Limb (tissue), 2 donors: ENCODE results near the gene PRDM2.

ENCODE experiments used
- DNase-seq, 2 donors: peaks; one replicate each; pipeline ENCODE4 v3.0.0-alpha.2; 2016; ENCODE audit errors: extremely low spot score in 2 of 2

The PRDM2 gene

DNA sequence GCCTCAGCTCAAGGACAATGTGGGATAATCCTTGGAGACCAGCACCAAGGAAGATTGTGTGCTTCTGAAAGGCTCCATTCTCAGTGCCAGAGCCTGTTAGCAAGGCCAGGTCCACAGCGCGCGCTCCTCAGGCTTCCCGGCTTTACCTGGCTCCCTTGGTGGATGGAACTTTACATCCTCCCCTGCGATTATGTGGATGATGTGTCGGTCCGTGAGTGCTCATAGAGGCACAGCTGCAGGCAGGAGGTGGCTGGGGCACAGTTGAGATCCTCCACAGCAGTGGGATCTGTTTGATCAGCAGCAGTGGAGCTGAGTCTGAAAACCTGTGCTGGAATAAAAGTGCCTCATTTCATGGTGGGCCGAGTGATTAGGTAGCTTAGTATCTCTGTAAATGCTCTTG is 62.7 kb downstream of the PRDM2 start:
- no peak for DNase-seq

DNA sequence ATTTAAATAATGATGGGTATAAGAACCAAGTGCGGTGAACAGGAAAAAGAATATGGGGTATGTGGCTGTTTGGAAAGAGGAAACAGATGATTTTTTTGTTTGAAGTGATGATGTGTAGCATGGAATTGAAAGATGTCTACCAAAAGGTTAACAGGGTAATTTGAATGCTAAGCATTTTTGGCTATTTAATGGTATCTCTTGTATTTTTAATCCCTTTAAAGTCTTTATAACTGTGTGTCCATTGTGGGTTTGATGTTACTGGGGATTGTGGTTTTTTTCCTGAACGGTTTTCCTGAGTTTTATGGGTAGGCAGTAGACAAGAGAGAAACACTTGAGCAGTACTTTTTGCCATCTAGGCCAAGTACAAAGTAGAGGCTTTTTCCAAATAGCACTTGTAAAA is 63.2 kb downstream of the PRDM2 start:
- no peak for DNase-seq

DNA sequence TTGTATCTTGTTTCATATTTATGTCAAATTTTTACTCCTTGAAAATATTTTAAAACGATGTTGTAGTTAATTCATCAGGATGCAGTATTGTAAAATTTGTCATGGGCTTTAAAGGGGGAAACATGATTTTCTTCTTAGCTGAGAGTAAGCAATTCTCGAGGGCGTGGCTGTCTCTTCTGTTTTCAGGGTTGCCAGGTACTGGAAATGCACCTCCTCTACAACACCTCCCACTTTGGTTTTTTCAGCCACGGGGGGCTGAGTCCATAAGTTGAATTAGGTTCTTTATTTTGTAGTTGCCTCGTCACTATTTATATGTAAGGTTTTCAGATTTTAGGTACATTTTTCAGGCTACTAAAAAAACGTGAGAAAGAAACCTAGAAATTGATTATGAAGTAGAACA is 64.0 kb downstream of the PRDM2 start:
- no peak for DNase-seq

DNA sequence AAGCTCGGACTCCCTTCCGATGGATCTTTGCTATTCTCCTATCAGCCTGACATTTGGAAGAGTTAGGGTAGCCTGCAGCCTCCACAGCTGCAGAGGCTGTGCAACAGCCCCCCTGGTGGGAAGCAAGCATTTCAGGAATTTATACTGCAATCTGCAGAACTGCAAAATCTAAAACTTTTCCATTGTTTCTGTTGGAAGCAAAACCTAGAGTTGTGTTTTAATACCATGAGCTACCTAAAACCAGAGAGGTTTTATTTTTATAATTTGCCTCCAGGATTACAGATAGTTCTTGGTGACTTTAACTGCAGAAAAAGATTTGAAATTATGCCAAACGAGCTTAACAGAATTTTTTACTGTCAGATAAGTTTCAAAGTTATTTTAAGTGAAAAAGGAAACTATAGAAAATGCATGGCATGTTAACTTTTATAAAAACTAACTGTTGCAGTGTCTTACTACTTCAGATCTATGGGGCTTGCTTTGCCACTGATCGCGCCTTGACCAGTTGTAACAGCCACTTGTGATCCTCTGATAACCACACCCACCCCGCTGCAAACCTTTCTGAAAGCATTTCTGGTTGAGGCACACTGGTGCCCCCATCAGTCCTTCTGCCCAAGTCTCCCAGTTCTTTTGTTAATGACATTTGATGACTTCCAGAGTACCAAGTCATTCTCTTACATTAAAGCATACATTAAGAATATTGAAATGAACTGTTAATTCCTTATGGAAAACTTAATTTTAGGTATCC is 64.8 kb downstream of the PRDM2 start:
- DNase-seq, result peak in 1 of 2 donors; percentile 61

DNA sequence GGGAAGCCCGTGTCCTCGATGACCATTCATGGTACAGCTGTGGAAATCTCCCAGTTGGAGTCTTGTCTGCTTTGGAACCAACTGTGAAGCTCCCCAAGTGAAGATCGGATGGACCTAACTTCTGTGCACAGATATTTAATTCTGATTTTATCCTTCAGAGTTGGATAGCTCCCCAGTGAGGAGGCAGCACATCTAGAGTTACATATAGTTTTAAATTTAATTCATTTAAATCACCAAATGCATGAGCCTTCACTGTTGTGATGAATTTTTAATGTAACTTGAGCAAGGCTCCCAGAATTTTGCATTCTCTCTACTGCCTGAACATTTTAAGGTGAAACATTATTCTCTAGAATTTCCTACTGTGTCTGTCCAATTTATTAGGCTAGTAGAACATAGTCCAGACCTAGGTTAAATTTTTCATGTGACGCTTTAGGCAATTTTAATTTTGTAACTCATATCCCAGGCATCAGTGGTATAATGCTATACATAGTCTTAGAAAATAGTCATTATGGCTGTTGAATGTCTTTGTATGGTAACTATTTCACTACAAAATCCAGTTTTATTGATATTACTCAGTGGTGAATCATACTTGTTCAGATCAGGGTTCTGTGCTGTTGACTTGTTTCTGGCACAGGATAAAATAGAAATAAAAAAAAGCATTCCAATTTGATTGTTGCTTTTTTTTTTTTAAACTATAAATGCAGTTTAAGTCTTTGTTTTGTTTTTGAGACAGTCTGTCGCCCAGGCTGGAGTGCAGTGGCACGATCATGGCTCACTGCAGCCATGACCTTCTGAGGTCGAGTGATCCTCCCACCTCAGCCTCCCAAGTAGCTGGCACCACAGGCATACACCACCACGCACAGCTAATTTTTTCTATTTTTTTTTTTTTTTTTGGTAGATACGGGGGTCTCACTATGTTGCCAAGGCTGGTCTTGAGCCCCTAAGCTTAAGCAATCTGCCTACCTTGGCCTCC is 66.9 kb downstream of the PRDM2 start:
- no peak for DNase-seq

DNA sequence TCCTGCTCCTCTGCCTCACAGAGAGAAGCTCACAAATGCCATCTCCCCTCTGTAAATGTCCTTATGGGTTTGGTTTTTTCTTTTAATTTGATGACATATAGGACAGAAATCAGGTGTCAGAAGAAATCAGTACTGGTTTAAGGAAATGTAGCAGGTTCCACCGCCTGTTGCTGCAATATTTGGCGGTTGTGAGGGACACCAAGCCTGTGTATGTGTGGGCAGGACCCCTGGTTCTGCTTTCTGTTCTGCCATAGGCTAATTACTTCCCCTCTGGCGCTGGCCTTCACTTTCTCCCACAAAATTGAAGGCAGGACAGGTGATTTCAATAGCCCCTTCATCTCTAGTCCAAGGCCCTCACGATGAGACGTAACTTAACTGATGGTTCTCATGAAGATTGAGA is 69.2 kb downstream of the PRDM2 start:
- no peak for DNase-seq

DNA sequence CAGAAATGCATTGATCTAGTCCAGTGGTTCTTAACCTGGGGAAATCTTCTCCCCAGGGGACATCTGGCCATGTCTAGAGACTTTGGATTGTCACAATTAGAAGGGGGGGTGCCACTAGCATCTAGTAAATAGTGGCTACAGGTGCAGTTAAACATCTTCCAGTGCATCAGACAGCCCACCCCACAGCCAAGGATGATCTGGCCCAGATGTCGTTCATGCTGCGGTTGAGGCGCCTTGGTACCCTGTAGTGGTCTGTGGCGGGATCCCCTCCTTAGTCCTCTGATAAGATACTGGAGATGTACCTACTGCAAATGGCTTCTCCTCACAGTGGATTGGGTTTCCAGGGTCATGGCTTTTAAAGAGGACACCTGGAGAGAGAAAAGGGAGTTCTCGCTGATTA is 69.8 kb downstream of the PRDM2 start:
- DNase-seq, result no peak

DNA sequence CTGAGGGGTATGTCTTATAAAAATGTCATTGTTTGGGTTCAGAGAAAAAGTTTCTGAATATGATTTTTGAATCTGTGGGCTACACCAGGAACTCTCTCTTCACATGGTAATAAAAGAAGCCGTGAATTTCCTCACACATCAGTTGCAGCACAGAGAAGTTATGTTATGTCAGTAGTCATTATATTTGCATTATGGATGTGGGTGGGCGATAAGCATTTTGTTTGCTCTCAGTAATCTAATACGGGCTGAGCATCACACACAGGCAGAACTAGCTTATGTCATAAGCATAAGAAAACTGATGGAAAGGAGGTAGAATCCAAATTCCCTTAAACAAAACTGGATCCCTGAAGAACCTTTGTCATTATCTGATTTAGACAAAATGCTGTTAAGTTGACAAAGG is 70.8 kb downstream of the PRDM2 start:
- DNase-seq, result no peak

DNA sequence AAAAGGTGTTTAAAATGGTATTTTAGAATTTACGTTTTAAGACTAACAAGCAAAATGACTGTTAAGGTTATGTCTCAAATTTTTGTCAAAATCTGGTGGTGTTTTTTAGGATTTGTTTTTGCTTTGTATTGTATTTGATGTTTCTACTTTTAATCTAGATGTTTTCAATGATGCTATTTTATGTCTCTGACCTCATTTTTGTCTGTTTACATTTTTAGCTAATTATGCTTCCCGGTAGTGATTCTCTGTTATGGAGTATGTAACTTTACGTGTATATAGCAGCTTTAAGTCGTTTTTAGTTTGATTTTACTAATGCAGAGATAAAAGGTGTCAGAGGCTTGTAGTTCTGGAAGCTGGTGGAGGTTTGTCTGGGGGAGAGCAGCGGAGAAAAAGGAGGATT is 71.8 kb downstream of the PRDM2 start:
- no peak for DNase-seq

DNA sequence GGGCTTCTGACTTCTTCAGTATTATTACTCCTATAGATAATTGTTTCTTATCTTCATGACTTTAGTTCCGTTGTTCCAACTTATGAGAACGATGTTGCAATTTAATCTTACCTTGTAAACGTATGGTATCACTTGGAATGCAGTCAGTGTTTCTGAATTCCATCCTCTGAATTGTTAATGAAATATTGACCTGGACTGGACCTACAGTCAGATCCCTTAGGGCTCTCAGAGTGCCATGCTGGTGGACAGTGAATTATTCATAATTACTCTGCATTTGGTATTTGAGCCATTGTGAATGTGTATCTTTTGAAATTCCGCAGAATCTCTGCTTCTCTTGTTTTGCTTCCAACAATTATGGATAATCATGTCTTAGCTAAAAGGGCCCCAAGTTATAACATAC is 72.3 kb downstream of the PRDM2 start:
- DNase-seq, result no peak

DNA sequence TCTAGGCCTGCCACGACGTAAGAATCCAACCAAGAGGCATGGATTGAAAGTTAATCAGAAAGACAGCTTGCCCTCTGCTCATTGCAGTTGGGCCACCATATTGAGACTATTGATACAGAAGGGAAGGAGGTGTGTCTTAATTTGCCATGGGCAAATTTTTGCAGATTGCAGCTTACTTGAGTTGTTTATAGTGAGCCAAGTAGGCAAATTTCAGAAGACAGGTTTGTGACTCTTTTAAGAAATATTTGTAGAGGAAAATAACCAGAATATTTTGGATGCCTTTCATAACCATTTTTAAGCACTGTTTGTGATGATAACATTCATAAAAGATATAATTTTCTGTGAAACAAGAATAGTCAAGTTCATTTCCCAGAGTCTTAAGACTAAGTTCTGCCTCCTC is 74.1 kb downstream of the PRDM2 start:
- DNase-seq, result no peak

DNA sequence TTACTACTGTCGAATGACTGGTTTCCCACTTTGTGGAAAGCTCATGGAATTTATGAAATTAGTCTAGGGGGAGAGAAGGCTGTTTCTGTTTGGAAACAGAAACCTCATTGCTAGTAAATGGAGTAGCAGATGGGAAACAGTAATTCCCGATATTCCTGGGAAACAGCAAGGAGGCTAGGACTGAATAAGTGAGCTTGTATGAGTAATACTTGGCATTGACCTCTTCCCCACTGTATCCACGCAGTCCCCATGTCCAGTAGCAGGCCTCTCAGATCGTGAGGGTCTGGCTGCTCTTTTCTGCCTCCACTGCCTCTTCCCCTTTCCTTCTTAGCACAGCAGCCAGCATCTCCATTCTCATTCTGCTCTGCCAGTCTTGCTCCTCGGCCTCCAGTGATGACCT is 75.5 kb downstream of the PRDM2 start:
- DNase-seq, result peak in 1 of 2 donors; percentile 67

DNA sequence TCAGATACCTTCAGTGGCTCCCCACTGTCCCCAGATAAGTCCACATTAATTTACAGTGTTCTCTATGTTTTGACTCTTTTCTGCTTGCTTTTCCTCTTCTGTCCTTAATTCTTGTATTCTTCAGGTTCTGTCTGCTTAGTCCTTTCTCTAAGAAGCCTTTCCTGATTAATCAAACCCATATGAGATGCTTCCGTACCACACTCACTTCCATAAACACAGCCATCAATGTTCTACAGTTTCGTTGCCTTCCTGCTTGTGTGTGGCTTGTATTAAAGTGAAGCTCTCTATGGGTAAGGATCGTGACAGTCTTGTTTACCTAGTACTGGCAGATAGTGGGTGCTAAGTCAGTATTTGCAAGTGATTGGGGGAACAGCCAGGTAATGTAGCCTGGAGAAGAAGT is 75.9 kb downstream of the PRDM2 start:
- DNase-seq, result no peak

DNA sequence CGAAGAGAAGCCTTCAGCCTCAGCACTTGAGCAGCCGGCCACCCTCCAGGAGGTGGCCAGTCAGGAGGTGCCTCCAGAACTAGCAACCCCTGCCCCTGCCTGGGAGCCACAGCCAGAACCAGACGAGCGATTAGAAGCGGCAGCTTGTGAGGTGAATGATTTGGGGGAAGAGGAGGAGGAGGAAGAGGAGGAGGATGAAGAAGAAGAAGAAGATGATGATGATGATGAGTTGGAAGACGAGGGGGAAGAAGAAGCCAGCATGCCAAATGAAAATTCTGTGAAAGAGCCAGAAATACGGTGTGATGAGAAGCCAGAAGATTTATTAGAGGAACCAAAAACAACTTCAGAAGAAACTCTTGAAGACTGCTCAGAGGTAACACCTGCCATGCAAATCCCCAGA is 78.4 kb downstream of the PRDM2 start:
- no peak for DNase-seq

DNA sequence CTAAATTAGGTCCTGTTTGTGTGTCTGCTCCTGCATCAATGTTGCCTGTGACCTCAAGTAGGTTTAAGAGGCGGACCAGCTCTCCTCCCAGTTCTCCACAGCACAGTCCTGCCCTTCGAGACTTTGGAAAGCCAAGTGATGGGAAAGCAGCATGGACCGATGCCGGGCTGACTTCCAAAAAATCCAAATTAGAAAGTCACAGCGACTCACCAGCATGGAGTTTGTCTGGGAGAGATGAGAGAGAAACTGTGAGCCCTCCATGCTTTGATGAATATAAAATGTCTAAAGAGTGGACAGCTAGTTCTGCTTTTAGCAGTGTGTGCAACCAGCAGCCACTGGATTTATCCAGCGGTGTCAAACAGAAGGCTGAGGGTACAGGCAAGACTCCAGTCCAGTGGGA is 79.9 kb downstream of the PRDM2 start:
- DNase-seq, result no peak

DNA sequence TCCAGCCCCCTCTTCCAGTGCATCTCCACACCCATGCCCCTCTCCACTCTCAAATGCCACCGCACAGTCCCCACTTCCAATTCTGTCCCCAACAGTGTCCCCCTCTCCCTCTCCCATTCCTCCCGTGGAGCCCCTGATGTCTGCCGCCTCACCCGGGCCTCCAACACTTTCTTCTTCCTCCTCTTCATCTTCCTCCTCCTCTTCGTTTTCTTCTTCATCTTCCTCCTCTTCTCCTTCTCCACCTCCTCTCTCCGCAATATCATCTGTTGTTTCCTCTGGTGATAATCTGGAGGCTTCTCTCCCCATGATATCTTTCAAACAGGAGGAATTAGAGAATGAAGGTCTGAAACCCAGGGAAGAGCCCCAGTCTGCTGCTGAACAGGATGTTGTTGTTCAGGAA is 80.8 kb downstream of the PRDM2 start:
- DNase-seq, result no peak

DNA sequence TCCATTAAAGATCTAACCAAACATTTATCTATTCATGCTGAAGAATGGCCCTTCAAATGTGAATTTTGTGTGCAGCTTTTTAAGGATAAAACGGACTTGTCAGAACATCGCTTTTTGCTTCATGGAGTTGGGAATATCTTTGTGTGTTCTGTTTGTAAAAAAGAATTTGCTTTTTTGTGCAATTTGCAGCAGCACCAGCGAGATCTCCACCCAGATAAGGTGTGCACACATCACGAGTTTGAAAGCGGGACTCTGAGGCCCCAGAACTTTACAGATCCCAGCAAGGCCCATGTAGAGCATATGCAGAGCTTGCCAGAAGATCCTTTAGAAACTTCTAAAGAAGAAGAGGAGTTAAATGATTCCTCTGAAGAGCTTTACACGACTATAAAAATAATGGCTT is 81.2 kb downstream of the PRDM2 start:
- no peak for DNase-seq

DNA sequence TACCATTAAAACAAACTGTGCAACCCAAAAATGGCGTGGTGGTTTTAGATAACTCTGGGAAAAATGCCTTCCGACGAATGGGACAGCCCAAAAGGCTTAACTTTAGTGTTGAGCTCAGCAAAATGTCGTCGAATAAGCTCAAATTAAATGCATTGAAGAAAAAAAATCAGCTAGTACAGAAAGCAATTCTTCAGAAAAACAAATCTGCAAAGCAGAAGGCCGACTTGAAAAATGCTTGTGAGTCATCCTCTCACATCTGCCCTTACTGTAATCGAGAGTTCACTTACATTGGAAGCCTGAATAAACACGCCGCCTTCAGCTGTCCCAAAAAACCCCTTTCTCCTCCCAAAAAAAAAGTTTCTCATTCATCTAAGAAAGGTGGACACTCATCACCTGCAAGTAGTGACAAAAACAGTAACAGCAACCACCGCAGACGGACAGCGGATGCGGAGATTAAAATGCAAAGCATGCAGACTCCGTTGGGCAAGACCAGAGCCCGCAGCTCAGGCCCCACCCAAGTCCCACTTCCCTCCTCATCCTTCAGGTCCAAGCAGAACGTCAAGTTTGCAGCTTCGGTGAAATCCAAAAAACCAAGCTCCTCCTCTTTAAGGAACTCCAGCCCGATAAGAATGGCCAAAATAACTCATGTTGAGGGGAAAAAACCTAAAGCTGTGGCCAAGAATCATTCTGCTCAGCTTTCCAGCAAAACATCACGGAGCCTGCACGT is 82.1 kb downstream of the PRDM2 start:
- DNase-seq, result peak in 1 of 2 donors; percentile 36

DNA sequence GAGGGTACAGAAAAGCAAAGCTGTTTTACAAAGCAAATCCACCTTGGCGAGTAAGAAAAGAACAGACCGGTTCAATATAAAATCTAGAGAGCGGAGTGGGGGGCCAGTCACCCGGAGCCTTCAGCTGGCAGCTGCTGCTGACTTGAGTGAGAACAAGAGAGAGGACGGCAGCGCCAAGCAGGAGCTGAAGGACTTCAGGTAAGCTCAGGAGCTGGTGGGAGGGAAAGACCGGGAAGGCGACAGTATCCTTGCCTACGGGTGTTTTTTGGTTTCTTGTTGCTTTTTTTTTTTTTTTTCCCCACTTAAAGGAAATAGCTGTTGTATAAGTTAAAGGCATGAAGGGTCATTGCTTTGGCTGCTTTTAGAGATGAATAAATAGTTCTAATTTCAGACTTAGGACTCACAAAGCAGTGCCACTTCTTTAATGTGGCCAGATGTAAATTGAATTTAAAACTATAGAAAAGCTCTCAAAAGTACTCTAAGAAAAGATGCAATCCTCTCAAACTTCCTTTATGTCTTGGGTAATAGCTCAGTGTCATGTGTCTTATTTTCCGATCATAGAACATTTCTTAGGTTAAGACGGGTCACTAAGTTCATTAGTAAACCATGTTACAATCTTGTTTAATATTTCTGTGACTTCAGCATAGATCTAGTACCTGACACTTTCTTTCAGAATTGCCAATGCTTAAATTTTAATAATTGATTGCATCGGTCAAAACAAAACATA is 82.8 kb downstream of the PRDM2 start:
- no peak for DNase-seq

DNA sequence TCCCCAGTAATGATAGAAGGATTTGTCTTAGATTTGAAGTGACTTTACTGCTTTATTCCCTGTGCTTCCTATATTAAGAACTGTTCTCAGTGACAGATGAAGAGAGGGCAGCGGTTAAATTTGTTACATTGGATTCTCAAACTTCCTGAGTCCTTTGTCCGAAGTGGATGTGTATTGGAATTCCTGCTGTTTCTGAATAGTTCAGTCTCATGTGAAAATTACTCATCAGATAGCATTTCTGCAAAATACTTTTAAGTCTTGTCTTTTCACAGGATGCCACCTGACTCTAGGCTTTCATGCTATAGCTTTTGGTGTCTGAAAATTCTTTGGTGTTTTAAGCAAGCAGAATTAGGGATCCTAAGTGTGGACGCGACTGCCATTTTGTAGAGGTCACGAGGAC is 83.6 kb downstream of the PRDM2 start:
- no peak for DNase-seq

DNA sequence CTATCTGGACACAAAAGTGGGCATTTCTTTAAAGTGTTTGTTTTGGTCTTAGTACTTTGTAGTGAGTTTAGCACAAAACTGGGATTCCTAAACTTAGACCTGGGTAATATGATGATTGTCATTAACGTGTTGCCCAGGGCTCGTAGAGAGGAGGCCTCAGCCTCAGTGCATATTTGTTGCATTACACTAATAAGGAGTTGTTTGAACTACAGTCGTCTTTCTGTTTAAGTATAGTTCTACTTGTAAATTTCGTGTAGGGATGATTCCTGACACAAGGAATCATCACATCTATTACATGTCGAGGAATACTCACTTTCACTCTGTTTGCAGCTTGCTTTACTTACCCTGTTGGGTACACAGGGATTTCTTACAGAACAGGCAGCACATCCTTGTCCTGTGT is 85.0 kb downstream of the PRDM2 start:
- DNase-seq, result no peak
